Endometrial microvascular endothelial cells (primary cell): ENCODE results near the gene FAM120A. TPM values are rescaled to one million over a fixed set of nuclear protein-coding genes. Genes with fewer than 3 reads are reported as not detected.
"Not testable (repeated sequence)": the region's sequence is repeated elsewhere in the genome, so short reads cannot be mapped to it uniquely, and the experiment has no call there.

Source experiments
- in situ Hi-C: cut with HindIII; loops from 2 replicates; pipeline ENCODE4 v1.10.0; 2017; ENCODE audit warnings: low sequenced_read_pairs, low pct_unique_long_range_greater_than_20kb; ENCODE audit errors: inconsistent ontology term
- total RNA-seq: library from RNA; depleted of rRNA; stranded (reverse); fragments of >200 nt; gene quantifications from one replicate; pipeline ENCODE4 v1.2.3, GENCODE V29; 2015; ENCODE audit errors: inconsistent ontology term

Gene FAM120A
- total RNA-seq, 1 donor from 2014 or later, result 114 TPM

DNA sequence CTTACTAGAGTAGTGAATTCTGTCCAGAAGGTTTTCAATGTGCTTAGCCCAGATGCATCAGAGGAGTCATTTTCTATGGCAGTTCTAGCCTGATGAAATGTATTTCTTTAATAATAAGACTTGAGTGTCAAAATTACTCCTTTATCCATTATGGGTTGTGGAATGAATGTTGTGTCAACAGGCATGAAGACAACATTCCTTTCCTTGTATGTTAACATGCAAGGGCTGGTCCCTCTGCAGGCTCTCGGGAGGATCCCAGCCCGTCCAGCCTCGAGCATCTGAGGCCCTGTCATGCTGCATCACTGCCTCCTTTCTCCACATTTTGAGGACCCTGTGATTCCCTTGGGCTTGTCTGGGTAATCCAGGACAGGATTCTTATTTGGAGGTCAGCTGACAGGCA is 44.8 kb downstream of the FAM120A start:
- in situ Hi-C loops, result no loop called here

DNA sequence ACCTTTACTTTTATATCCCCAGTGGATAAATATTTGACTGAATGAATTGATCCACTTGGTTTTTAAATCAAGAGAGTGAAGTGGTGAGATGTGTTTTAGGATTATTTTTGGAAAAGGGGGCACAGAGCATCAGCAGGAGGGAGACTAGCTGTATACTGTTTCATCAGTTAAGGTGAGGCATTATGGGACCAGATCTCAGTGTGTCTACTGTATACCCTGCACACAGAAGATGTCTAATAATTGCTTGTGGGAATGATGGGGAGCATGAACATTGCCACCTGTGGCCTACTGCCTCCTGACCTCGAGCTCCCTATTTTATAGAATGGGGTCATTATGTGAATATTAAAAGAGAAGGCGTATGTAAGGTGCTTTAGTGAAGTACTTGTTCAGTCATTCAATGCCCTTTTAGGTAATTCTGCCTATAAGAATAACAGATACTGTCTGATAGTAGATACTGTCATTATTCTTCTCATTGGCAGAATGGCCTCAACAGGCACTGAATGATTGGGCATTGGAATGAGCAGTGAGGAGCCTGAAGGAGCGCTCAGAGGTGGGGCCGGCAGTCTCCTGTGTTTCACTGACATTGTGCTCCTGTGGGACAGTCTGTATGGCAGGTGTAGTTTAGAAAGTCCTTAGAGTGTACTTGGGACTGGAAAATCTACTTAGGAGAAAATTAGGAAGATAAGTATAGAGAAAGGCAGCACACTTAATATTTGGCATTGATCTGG is 49.2 kb downstream of the FAM120A start:
- in situ Hi-C loops, result no loop called here

GRCh38 chr9:93501406-93501805 is 49.9 kb downstream of the FAM120A start:
- in situ Hi-C loops, result no loop called here

GRCh38 chr9:93503381-93503780 is 51.9 kb downstream of the FAM120A start:
- in situ Hi-C loops, result no loop called here

DNA sequence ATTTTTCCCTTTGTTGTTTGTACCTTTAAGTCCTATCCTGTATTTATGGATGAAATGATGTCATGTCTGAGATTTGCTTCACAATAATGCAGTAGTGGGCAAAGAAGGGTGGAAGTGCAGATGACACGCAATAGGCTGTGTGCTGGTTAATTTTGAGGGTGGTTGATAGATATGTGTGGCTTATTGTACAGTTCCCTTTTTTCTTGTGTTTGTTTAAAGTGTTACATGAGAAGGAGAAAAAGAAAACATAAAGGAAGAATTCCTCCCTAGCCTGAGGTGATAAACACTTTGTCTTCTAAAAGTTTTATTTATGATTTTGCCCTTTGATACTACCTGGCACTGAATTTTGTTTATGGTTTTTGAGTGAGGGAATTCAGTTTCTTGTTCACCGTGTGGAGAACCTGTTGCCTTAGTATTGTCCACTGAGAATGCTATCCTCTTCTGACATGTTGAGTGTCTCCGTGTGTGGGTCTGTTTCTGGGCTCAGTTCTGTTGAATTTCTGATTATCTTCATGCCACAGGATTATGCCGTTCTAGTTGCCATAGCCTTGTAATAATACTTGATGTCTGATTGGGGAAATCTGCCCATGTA is 54.2 kb downstream of the FAM120A start:
- in situ Hi-C loops, result no loop called here

DNA sequence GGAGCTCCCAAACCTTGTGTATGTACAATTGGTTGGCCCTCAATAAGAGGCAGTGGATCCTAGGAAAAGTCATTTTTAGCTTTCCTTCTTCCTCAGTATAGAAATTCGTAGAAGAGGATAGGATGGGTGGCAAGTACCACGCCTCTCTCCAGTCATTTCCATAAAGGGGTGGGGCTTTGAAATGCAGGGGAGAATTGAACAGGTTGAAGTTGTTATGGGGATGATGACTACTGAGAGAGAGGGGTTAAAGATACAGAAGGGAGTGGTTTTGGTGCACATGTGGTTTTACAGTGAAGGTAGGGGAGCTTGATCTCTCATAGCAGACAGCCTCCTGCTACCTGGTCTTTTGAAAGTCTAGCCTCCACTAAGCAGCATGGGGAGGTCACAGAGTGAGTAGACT is 56.3 kb downstream of the FAM120A start:
- in situ Hi-C loops, result no loop called here

GRCh38 chr9:93508207-93508606 is 56.7 kb downstream of the FAM120A start:
- in situ Hi-C loops, result no loop called here

- in situ Hi-C loops, result no loop called here
Measured at GRCh38 chr9:93509084-93509483, 57.6 kb downstream of the FAM120A start.

DNA sequence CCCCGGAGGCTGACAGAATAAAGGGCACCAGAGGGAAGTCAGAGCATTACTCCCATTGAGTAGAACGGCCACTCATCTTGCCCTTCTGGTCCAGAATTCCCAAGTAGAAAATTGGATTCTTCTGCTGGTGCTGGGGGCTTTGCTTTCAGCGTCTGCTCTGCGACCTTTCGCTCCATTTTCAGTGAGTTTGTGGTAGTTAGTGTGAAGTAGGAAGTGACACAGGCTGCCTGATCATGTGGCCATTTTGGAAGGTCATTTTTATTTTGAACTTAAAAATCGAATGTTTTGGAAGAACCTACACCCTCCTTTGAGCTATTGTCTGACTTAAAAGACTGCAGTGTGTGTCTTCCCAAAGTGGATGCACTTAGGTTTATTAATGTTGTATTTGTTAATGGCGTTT is 58.6 kb downstream of the FAM120A start:
- in situ Hi-C loops, result no loop called here

DNA sequence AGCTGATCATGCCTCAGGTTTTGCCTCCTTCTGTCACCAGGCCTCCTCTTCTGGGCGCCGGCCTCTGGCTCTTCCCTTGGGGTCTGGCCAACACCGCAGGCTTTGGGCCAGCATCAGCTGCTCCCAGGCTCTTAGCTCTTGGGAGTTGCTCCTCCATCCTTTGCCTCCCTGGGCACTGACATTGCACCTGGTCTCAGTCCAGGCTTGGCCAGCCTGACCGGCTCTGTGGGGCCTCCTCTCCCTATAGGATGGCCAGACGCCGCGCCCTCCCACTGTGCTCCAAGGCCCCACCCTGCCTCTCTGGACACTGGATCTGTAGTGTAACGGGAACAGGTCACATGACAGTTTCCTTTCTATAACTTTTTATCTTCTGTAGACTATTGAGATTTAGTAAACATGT is 59.7 kb downstream of the FAM120A start:
- in situ Hi-C loops, result not testable (repeated sequence)

GRCh38 chr9:93512170-93512812 is 60.8 kb downstream of the FAM120A start:
- in situ Hi-C loops, result not testable (repeated sequence)

DNA sequence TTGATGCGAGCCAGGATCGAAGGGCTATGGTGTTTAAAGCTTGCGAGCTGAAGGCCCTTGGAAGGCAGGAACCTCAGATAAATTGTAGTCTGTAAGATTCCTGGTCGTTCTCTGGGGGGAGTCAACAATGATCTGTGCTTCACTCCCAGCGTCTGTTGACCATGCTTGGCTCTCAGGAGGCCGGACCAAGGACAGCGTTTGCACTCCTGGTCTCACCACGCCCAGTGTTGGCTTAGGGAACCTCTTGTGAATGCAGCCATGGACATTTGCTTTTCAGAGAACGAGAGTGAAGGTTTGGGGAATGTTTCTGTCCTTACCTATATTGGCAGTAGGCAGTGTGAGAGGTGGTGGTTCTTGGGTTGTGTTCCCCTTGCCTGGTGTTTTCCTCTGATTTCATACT is 62.1 kb downstream of the FAM120A start:
- in situ Hi-C loops, result no loop called here

GRCh38 chr9:93517331-93517730 is 65.8 kb downstream of the FAM120A start:
- in situ Hi-C loops, result no loop called here

DNA sequence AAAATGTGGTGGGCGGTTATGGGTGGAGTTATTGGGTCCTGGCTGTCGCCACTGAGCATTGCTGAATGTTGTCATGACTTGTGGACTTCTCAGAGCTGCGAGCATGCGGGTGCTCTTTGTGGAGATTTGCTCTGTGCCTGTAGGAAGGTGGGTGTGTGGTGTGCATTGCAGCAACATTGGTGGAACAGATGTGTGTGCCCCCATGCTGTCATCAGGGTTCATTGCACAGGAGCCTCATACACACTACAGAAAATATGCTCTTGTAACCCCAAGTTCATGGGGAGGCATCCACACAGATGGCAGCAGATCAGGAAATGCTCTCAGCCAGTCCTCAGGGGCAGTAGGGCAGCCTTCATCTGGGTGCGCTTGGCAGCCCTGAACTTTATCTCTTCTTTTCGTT is 69.0 kb downstream of the FAM120A start:
- in situ Hi-C loops, result no loop called here

GRCh38 chr9:93522736-93523135 is 71.3 kb downstream of the FAM120A start:
- in situ Hi-C loops, result no loop called here

DNA sequence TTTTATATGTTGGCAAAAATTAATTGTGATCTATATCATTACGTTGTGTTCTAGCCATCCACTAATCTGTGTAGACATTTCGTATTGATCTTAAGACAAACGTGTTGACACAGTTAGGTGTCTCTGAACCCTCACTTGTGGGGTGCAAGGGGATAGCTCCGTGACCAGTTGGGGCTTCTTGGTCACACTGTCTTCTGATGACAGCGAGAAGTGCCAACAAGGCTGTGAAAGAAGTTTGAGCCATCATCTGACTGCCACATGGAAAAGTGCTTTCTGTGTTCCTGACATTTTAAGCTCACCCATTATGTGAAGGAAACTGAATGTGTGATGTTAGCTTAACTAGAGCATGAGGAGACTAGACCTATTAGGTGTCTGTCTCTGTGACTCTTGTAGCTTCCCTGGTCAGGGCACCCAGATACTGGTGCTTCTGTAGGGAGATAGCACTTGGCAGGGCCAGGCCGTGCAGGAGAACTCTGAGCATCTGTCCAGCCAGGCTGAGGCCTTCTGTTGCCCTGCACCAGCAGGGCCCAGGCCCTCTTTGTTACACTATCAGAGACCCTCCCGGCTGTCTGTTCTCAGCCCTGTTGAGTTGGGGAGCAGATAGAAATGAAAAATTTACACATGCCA is 72.1 kb downstream of the FAM120A start:
- in situ Hi-C loops, result no loop called here

DNA sequence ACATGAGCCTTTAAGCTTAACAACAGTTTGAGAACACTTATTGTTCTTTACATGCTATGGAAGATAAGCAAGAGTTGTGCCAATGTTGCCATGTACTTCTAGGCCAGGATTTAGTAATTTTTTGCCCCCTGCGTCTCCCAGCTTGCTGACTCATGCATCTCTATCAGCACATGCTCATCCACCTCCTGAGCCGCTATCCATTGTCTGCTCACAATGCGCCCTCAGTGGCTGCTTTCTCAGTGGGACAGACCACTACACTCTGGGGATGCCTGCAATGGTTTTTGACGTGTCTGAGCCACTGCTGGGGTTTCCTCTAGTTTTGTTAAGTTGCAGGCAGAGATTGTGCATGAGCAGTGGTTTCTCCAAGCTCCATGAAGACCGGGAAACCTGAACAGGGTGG is 74.0 kb downstream of the FAM120A start:
- in situ Hi-C loops, result no loop called here

- in situ Hi-C loops, result no loop called here
Measured at GRCh38 chr9:93531374-93531773, 79.9 kb downstream of the FAM120A start.

DNA sequence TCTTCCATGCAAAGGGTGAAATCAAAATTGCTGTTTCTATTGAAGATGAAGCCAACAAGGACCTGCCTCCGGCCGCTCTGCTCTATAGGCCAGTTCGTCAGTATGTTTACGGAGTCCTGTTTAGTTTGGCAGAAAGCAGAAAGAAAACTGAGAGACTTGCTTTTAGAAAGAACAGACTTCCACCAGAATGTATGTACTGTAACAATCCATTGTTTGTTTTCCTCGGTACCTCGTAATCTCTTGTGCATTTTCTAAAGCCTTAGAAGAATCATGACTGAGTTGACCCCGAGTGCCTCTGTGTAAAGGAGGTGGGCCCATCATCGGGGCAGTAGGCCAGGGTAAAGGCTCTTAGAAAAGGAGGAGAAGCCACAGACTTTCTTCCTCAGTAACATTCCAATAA is 80.7 kb downstream of the FAM120A start:
- in situ Hi-C loops, result no loop called here

DNA sequence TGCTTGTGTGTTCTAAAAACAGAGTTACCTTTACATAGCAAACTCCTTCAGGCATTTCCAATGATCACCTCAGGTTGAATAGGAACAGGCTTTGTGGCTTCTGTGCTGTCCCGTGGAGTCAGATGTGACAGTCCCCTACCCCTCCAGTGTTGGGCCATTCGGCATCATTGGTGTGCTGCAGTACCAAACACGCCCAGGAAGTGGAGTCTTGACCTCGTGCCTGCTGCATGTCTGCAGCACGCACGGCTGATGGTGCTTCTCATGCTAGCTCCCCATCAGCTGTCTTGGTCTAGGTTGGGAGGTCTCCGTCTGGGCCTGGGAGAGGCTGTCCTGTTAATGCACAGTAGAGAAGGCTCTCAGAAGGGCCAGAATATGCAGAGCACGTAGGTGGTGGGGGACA is 82.4 kb downstream of the FAM120A start:
- in situ Hi-C loops, result no loop called here
